HTERT RPE-1 (cell line): Measurements from ENCODE around the gene TBX1.

ENCODE experiments used
- in situ Hi-C: fragments of 300-500 bp; cut with MboI; formaldehyde crosslinking; loops from 4 replicates; pipeline ENCODE4 v1.14.3; 2020; ENCODE audit warnings: low sequenced_read_pairs

The TBX1 gene

GRCh38 chr22:19809741-19810140, 49.2 kb downstream of the TBX1 start:
- in situ Hi-C loops = no loop called here

GRCh38 chr22:19810381-19811201, 50.0 kb downstream of the TBX1 start:
- in situ Hi-C loops = no loop called here

DNA sequence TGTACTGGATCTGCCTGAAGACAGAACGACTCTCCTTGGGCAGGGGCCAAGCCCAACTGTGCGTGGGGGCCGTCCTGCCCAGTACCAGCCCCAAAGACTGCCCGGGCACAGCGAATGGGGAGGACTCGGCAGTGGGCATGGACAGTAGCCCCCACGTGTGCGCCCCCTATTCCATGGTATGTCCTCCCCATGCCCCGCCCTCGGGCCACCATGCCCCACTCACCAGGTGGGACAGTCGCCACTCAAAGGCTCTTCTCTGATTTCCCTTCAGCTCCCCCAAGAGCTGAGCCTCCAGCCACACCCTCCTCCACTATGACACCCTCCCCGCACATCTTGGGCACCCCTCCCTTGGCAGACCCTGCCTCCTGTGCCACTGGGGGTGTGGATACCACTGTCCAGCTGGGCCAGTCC, 50.6 kb downstream of the TBX1 start:
- in situ Hi-C loops = no loop called here

DNA sequence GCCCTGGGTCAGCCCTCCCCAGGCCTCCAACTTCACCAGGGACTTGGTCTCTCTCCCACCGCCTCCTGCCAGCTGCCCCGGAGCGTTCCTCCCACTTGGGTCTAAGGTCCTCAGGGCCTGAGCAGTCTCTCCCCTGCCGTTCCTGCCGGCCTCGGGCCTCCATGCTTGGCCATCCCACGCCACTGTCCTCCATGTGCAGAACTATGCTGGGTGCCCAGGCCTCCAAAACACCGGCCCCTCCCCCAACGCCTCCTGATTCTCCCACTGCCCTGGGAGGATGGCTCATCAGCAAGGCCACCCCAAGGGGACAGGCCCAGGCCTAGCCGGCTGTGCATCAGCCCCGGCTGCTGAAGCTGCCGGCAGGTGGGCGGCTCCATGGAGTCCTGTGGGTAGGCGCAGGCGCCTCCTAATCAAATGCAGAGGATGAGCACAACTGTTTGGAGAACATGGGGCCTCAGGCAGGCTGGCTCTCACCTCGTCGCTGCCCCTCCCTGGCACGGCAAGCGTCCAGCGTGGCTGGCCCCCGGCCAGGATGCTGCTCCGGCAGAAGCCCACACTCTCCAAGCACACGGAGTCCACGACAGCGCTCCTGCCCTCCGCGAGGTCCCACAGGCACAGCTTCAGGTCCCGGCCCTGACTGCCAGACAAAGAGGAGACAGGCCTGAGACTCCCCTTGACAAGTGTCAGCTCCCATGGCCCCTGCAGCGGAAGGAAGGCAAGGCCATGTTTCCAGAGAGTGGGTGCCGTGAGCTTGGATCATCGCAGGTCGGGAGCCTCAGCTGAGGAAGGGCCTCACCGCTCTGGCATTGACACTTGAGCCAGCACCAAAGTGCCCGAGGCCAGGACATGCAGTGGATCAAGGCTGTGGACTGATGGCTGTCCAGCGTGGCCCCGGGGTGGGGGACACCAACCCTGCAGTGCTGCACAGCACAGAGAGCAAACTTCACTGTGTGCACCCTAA, 51.5 kb downstream of the TBX1 start:
- in situ Hi-C loops = no loop called here

GRCh38 chr22:19812910-19813309, 52.3 kb downstream of the TBX1 start:
- in situ Hi-C loops = no loop called here

DNA sequence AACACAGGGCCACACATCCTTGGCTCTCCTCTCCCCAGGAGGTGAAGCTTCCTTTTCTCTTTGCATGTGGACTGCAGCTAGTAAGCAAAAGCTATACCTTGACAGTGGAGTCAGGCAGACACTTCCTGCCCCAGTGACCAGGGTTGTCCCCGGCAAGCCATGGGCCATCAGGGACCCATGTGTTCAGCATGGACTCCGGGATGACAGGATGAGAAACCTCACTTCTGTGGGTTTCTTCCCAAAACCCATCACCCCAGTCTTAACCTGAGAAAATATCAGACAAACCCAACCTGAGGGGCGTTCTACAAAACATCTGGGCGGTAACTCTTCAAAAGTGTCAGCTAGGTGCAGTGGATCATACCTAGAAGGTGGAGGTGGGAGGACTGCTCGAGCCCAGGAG, 53.9 kb downstream of the TBX1 start:
- in situ Hi-C loops = no loop called here

DNA sequence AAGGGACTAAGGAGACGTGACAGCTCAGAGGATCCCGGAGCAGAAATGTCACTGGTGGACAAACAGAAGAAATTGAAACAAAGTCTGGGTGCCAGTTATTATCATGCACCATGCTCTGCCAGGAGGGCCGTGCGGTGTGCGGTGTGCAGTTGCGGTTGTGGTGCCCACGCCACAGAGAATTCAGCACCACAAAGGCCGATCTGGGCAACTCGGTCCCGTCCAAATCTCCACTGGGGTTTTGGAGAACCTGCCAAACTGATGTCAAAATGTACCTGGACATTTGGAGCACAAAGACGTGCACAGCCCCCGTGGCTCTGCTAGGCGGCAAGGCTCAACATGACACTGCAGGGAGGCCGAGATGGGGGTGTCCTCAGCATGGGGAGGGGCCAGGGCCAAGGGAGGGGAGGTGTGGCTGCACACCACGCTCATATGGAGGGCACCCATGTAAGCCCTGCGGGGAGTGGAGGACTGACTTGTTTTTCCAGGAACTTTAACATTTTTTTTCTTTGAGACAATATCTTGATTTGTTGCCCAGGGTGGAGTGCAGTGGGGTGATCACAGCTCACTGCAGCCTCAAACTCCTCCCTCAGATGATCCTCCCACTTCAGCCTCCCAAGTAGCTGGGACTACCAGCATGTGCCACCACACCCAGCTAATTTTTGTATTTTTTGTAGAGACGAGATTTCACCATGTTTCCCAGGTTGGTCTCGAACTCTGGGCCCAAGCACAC, 54.7 kb downstream of the TBX1 start:
- in situ Hi-C loops = no loop called here

- in situ Hi-C loops = no loop called here
These were observed 55.3 kb downstream of the TBX1 start for GRCh38 chr22:19815823-19816290.

DNA sequence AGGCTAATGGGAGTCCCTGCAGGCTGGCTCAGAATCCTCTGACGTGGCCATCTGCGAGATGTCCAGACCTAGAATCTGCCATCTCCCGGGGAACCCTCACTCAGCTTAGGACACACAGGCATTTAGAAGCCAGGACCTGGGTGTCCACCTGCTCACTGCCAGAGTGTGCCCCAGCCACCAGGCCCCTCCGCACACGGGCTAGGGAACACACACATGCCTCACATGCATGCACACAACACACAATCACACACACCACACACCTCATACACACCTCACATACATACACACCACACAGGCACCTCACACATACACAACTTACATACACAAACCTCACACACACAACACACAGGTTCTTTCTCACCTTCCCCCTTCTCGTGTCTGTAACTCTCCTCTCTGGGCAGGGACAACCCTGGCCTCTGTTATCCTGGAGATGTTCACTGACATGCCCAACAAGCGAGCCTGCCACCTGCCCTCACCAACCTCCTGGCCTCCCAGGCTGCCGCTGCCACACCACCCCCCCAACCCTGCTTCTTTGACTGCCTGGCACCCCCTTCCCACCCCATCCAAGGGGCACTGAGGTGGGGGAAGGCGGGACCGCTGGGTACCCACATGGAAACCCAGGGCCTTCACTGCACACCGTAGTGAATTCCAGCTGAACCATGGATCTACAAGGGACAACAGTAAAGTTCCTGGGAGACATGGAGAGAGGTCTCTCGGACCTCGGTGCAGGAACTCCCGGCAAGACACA, 56.0 kb downstream of the TBX1 start:
- in situ Hi-C loops = no loop called here
